ENCODE measurements around the gene PLCH1. TPM values are rescaled to one million over a fixed set of nuclear protein-coding genes. Genes with fewer than 3 reads are reported as not detected.
"Not testable (repeated sequence)": the region's sequence is repeated elsewhere in the genome, so short reads cannot be mapped to it uniquely, and the experiment has no call there.

Gene PLCH1
- total RNA-seq, 1 donor from 2014 or later = 3.1 TPM

DNA sequence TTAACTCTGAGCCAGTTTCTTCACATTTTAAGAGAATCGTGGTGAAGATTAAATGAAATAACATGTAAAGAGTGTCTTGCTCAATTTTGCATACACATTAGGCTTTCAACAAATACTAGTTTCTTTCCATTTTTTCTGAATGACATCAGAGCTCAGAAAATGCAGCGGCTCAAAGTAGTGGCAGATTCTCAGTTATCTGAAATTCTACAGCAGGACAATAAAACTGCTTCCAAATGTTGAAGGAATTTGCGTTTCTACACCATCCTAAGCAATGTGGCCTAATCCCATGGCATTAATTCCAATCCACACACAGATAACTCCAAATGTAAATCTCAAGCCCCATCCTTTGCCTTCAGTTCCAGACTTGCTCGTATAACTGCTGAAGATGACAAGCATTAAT lies 115.8 kb downstream of the PLCH1 start:
- TF ChIP-seq, protein P1, sequence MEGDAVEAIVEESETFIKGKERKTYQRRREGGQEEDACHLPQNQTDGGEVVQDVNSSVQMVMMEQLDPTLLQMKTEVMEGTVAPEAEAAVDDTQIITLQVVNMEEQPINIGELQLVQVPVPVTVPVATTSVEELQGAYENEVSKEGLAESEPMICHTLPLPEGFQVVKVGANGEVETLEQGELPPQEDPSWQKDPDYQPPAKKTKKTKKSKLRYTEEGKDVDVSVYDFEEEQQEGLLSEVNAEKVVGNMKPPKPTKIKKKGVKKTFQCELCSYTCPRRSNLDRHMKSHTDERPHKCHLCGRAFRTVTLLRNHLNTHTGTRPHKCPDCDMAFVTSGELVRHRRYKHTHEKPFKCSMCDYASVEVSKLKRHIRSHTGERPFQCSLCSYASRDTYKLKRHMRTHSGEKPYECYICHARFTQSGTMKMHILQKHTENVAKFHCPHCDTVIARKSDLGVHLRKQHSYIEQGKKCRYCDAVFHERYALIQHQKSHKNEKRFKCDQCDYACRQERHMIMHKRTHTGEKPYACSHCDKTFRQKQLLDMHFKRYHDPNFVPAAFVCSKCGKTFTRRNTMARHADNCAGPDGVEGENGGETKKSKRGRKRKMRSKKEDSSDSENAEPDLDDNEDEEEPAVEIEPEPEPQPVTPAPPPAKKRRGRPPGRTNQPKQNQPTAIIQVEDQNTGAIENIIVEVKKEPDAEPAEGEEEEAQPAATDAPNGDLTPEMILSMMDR (conservative IDR thresholded peaks at IDR 0.05; ENCODE audit: low read depth, low read length) = no peak
- H3K4me3 ChIP-seq (ENCODE audit: low read depth, low read length) = no peak overlapping the region
- no peak for DNase-seq (ENCODE audit: low read depth)

DNA sequence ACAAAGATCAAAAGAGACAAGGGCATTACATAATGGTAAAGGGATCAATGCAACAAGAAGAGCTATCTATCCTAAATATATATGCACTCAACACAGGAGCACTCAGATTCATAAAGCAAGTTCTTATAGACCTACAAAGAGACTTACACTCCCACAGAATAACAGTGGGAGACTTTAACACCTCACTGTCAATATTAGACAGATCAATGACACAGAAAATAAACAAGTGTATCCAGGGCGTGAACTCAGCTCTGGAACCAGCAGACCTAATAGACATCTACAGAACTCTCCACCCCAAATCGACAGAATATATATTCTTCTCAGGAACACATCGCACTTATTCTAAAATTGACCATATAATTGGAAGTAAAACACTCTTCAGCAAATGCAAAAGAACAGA lies 122.2 kb downstream of the PLCH1 start:
- not testable (repeated sequence) for DNase-seq (ENCODE audit: low read depth); H3K4me3 ChIP-seq (ENCODE audit: low read depth, low read length)

DNA sequence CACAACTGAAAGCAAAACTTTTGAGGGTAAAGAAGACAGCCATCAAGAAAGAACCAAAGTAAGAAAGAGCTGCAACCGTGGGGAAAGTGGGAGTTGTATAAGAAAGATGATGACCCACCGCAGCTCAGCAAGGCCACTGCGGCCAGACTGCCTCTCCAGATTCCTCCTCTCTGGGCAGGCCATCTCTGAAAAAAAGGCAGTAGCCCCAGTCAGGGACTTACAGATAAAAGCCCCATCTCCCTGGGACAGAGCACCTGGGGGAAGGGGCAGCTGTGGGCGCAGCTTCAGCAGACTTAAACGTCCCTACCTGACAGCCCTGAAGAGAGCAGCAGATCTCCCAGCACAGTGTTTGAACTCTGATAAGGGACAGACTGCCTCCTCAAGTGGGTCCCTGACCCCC lies 124.3 kb downstream of the PLCH1 start:
- not testable (repeated sequence) for DNase-seq (ENCODE audit: low read depth); H3K4me3 ChIP-seq (ENCODE audit: low read depth, low read length)

DNA sequence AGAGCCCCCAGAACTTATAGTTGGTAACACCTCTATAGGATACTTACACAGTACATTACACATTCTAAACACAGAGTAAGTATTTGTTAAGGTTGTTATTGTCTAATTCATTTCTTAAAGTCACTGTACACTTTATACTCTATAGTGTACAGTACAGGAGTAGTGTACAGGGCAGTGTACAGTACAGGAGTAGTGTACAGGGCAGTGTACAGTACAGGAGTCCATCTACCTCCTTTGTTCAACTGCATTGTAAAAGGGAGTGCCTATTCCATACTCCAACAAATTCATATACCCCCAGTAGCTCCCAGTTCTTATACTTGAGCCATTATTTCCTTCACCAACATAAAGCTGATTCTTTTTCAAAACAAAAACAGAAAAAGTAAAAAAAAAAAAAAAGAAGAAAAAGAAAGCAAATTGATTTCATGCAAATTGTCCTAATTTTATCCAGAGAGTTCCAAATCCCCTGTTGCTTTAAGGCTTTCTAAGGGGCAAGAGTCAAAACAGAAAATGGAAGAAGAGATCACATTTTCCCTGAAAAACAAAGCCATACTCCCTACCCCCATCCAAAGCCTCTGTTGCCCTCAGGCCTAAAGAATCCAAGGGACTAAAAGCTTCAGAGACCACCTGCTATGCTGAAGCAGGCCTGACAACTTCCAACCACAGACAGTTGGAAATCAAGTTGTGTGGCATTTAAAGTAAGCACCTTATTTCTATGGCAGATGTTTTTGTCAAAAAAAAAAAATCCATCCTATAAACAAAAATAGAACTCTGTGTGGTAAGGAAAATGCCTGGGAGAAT lies 125.6 kb downstream of the PLCH1 start:
- TF ChIP-seq, protein P1 (conservative IDR thresholded peaks at IDR 0.05; ENCODE audit: low read depth, low read length) = no peak
- DNase-seq (ENCODE audit: low read depth) = no peak
- no peak overlapping the region for H3K4me3 ChIP-seq (ENCODE audit: low read depth, low read length)

DNA sequence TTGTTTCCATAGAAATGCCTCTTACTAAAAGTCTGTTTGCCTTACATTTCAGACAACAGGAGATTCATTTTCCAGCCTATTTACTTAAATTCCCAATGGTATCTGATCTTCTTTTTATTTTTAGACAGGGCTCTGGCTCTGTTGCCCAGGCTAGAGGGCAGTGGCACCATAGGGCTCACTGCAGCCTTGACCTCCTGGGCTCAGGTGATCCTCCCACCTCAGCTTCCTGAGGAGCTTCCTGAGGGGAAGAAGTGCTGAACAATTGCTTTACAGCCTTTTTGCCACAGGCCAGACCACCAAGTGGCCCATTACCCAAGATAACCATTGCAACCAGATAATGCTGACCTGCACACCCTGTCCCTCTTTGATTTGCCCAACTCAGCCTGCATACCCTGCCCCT lies 126.3 kb downstream of the PLCH1 start:
- DNase-seq (ENCODE audit: low read depth) = no peak
- H3K4me3 ChIP-seq (ENCODE audit: low read depth, low read length) = no peak overlapping the region
- TF ChIP-seq, protein P1 (conservative IDR thresholded peaks at IDR 0.05; ENCODE audit: low read depth, low read length) = no peak

DNA sequence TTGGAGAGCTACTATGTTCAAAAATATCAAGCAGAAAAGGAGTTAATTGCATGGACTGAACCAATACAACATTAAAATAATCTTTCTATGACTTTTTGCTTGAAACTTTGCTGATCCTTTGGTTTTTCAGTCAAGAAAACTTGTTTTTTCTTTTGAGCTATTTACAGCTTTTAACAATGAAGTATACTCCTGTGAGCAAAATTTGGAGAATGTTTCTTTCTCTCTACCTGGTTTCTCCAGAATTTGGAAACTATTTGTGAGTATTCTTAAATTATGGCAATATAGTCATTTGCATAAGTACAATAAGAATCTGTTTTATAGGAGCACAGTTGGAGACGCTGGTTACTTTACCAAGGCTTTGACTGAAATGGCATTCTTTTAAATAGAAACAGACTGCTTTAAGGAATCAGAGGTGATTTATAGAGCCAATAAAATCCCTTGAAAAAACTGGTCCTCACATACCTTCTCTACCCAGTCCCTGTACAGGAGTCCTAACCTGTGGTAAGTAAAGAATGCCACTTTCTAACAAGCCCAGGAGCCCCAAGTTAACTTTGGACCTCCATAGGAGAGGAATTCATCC lies 127.4 kb downstream of the PLCH1 start:
- DNase-seq (ENCODE audit: low read depth) = no peak
- TF ChIP-seq, protein P1 (conservative IDR thresholded peaks at IDR 0.05; ENCODE audit: low read depth, low read length) = no peak
- no peak overlapping the region for H3K4me3 ChIP-seq (ENCODE audit: low read depth, low read length)

DNA sequence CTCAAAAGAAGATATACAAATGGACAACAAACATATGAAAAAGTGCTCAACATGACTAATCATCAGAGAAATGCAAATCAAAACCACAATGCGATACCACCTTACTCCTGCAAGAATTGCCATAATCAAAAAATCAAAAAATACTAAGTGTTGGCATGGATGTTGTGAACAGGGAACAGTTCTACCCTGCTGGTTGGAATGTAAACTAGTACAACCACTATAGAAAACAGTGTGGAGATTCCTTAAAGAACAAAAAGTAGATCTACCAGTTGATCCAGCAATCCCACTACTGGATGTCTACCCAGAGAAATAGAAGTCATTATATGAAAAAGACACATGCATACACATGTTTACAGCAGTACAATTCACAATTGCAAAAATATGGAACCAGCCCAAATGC lies 129.7 kb downstream of the PLCH1 start:
- DNase-seq (ENCODE audit: low read depth); H3K4me3 ChIP-seq (ENCODE audit: low read depth, low read length): not testable (repeated sequence)

DNA sequence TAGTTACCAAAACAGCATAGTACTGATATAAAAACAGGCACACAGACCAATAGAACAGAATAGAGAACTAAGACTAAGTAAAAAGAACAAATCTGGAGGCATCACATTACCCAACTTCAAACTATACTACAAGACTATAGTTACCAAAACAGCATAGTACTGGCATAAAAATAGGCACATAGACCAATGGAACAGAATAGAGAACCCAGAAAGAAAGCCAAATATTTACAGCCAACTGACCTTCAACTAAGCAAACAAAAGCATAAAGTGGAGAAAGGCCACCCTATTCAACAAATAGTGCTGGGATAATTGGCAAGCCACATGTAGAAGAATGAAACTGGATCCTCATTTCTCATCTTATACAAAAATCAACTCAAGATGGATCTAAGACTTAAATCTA lies 130.5 kb downstream of the PLCH1 start:
- DNase-seq (ENCODE audit: low read depth); H3K4me3 ChIP-seq (ENCODE audit: low read depth, low read length): not testable (repeated sequence)

DNA sequence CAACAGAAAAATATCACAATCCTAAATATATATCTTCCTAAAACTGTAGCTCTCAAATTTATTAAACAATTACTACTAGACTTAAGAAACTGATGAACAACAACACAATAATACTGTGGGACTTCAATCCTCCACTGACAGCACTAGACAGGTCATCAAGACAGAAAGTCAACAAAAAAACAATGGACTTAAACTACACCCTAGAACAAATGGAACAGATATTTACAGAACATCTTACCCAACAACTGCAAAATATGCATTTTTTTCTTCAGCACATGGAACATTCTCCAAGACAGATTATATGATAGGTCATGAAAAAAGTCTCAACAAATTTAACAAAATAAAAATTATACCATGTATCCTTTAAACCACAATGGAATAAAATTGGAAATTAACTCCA lies 133.4 kb downstream of the PLCH1 start:
- no peak for DNase-seq (ENCODE audit: low read depth)
- TF ChIP-seq, protein P1 (conservative IDR thresholded peaks at IDR 0.05; ENCODE audit: low read depth, low read length) = no peak
- H3K4me3 ChIP-seq (ENCODE audit: low read depth, low read length) = no peak overlapping the region
